HEK293T (cell line): ENCODE data around the gene CAMKK1.

ENCODE experiments used
- CTCF ChIA-PET: fragments of 350-600 bp; formaldehyde crosslinking; extraction: SDS; loops from one replicate; lab custom pipeline; 2021; ENCODE audit warnings: antibody characterized with exemption, inconsistent platforms; lab: Yijun Ruan, JAX
- POLR2A ChIA-PET: fragments of 350-600 bp; formaldehyde crosslinking; extraction: SDS; loops from one replicate; lab custom pipeline; 2020; ENCODE audit warnings: antibody characterized with exemption, inconsistent platforms; lab: Yijun Ruan, JAX
- DNase-seq: peaks from one replicate; pipeline ENCODE4 v3.0.0; 2012; ENCODE audit warnings: mixed read lengths; ENCODE audit errors: extremely low spot score
- ARNT ChIP-seq: fragments of 450-650 bp; IDR thresholded peaks from 2 replicates; pipeline ENCODE4 v1.6.1; 2017; ENCODE audit warnings: mild to moderate bottlenecking
- BHLHE40 ChIP-seq: fragments of 450-650 bp; IDR thresholded peaks from 2 replicates; pipeline ENCODE4 v1.6.1; 2016; ENCODE audit warnings: mild to moderate bottlenecking, moderate library complexity, borderline replicate concordance
- CTBP1 ChIP-seq: fragments of 450-650 bp; IDR thresholded peaks from 2 replicates; pipeline ENCODE4 v1.6.1; 2016; ENCODE audit warnings: borderline replicate concordance
- ELF4 ChIP-seq: fragments of 450-650 bp; IDR thresholded peaks from 2 replicates; pipeline ENCODE4 v1.6.1; 2017; ENCODE audit warnings: antibody characterized with exemption
- FOXA1 ChIP-seq: fragments of 450-650 bp; IDR thresholded peaks from 2 replicates; pipeline ENCODE4 v1.6.1; 2016; ENCODE audit warnings: mild to moderate bottlenecking
- FOXK2 ChIP-seq: fragments of 450-650 bp; IDR thresholded peaks from 2 replicates; pipeline ENCODE4 v1.6.1; 2016; ENCODE audit warnings: mild to moderate bottlenecking
- FOXM1 ChIP-seq: fragments of 450-650 bp; IDR thresholded peaks from 2 replicates; pipeline ENCODE4 v1.6.1; 2017; ENCODE audit warnings: mild to moderate bottlenecking, borderline replicate concordance
- HDGF ChIP-seq: fragments of 450-650 bp; IDR thresholded peaks from 2 replicates; pipeline ENCODE4 v1.6.1; 2017; ENCODE audit warnings: antibody characterized with exemption, borderline replicate concordance
- L3MBTL2 ChIP-seq: fragments of 450-650 bp; conservative IDR thresholded peaks from 2 replicates; pipeline ENCODE4 v1.6.1; 2016; ENCODE audit warnings: mild to moderate bottlenecking
- LEF1 ChIP-seq: fragments of 450-650 bp; IDR thresholded peaks from 2 replicates; pipeline ENCODE4 v1.6.1; 2017; ENCODE audit warnings: mild to moderate bottlenecking, borderline replicate concordance
- NFRKB ChIP-seq: fragments of 450-650 bp; IDR thresholded peaks from 2 replicates; pipeline ENCODE4 v1.6.1; 2016; ENCODE audit warnings: mild to moderate bottlenecking, moderate library complexity
- SP1 ChIP-seq: fragments of 450-650 bp; IDR thresholded peaks from 2 replicates; pipeline ENCODE4 v1.6.1; 2017
- SUZ12 ChIP-seq: fragments of 450-650 bp; IDR thresholded peaks from 2 replicates; pipeline ENCODE4 v1.6.1; 2016; ENCODE audit warnings: mild to moderate bottlenecking
- TARDBP ChIP-seq: fragments of 450-650 bp; IDR thresholded peaks from 2 replicates; pipeline ENCODE4 v1.6.1; 2016
- ZNF384 ChIP-seq: fragments of 450-650 bp; IDR thresholded peaks from 2 replicates; pipeline ENCODE4 v1.6.1; 2016
- TF ChIP-seq, protein P1 (sequence below): fragments of 450-650 bp; IDR thresholded peaks from 2 replicates; pipeline ENCODE4 v1.6.1; 2016

Gene CAMKK1

GRCh38 chr17:3929764-3930163 lies 36.9 kb upstream of the CAMKK1 start:
- TF ChIP-seq LEF1 (no peak), FOXM1 (no peak), SP1 (no peak), CTBP1 (no peak), BHLHE40 (no peak), NFRKB (no peak), ELF4 (no peak)
- CTCF ChIA-PET = no interaction called here
- POLR2A ChIA-PET = no interaction called here
- DNase-seq = no peak

- no peak for DNase-seq
- TF ChIP-seq BHLHE40 = no peak
- no peak for TF ChIP-seq FOXM1
- TF ChIP-seq FOXK2 = no peak
- TF ChIP-seq NFRKB = no peak
- TF ChIP-seq SP1 = no peak
- no peak for TF ChIP-seq TARDBP
- TF ChIP-seq, protein P1, sequence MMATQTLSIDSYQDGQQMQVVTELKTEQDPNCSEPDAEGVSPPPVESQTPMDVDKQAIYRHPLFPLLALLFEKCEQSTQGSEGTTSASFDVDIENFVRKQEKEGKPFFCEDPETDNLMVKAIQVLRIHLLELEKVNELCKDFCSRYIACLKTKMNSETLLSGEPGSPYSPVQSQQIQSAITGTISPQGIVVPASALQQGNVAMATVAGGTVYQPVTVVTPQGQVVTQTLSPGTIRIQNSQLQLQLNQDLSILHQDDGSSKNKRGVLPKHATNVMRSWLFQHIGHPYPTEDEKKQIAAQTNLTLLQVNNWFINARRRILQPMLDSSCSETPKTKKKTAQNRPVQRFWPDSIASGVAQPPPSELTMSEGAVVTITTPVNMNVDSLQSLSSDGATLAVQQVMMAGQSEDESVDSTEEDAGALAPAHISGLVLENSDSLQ = no peak
- no peak for TF ChIP-seq LEF1
- CTCF ChIA-PET = no interaction called here
- POLR2A ChIA-PET = no interaction called here
Observed at GRCh38 chr17:3929181-3929580, 36.3 kb upstream of the CAMKK1 start.

- ChIA-PET POLR2A (no interaction called here), CTCF (no interaction called here)
- TF ChIP-seq FOXM1 = no peak
- TF ChIP-seq FOXK2 = no peak
- TF ChIP-seq NFRKB = no peak
- no peak for TF ChIP-seq CTBP1
- TF ChIP-seq HDGF = no peak
- TF ChIP-seq TARDBP = no peak
- no peak for TF ChIP-seq BHLHE40
- TF ChIP-seq LEF1 = no peak
- no peak for TF ChIP-seq L3MBTL2
- no peak for TF ChIP-seq ZNF384
- no peak for TF ChIP-seq ELF4
- no peak for TF ChIP-seq ARNT
- no peak for TF ChIP-seq SP1
- TF ChIP-seq SUZ12 = no peak
- no peak for TF ChIP-seq FOXA1
- TF ChIP-seq, protein P1 = no peak
- no peak for DNase-seq
Observed at GRCh38 chr17:3928406-3928805, 35.6 kb upstream of the CAMKK1 start.

- no peak for DNase-seq
- CTCF ChIA-PET = interaction anchor here (0.9 kb wide), 1 partner anchor 14 kb away, joined by 3 read pairs; no protein-coding TSS in a partner anchor
Observed at GRCh38 chr17:3927628-3928340, 34.9 kb upstream of the CAMKK1 start.

DNA sequence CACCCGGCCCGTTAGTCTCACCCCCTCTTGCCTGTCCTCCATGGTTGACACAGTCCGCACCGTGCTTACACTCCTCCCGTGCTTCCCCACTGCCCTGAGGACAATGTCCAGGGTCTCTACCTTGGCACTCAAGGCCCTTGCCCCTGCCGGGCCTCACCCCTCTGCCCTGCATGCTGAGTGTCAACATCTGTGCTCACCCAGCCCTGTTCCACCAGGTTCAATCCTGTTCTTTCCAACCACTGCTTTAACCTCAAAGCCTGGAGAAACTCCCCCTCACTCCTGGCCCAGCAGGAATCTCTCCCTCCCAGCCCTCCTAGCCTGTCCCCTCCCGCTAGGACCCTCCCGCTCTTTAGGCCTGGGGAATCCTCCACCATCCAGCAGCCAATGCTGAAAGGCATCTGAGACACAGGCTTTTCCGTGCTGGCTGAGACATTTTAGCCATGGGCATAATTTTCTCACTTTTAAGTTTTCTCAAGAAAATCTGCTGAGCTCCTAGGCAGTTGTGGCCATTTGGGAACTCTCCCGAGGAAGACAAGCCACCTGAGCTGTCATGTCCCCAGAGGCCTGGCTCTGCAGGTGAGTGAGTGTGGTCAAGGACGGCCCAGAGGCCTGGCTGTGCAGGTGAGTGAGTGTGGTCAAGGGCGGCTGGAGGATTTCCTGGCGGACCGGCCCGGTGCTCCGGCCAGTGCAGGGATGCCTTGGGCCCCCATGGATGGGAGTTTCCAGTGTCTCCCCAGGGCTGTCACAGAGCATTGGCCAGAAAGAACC lies 34.2 kb upstream of the CAMKK1 start:
- CTCF ChIA-PET = interaction anchor here (0.6 to 0.9 kb wide), 3 partner anchors 12 to 13 kb away, joined by 3 read pairs; no protein-coding TSS in a partner anchor
- no peak for DNase-seq
- POLR2A ChIA-PET = interaction anchor here (0.7 kb wide), 1 partner anchor 82 kb away, joined by 3 read pairs; no protein-coding TSS in a partner anchor
- TF ChIP-seq SUZ12 (no peak), TARDBP (no peak), CTBP1 (no peak), BHLHE40 (no peak), NFRKB (no peak)

More at GRCh38 chr17:3927628-3928340, 34.9 kb upstream of the CAMKK1 start:
- no peak for TF ChIP-seq CTBP1
- TF ChIP-seq FOXA1 = no peak
- TF ChIP-seq LEF1 = no peak
- no peak for TF ChIP-seq SP1
- no peak for TF ChIP-seq SUZ12
- no peak for TF ChIP-seq FOXM1
- TF ChIP-seq ZNF384 = no peak
- TF ChIP-seq L3MBTL2 = no peak
- TF ChIP-seq ARNT = no peak
- no peak for TF ChIP-seq NFRKB
- no peak for TF ChIP-seq HDGF
- no peak for TF ChIP-seq FOXK2
- TF ChIP-seq ELF4 = no peak
- no peak for TF ChIP-seq BHLHE40
- TF ChIP-seq, protein P1 = no peak
- POLR2A ChIA-PET = interaction anchor here (0.7 kb wide), 1 partner anchor 83 kb away, joined by 3 read pairs; no protein-coding TSS in a partner anchor
